Stimulated activated CD4-positive, alpha-beta T cell treated with anti-CD3 and anti-CD28 coated beads, Interleukin-4, amount 100 ng/mL, for 4 hours (primary cell): ENCODE measurements around the gene LPP.

Experiments
- DNase-seq, 2 experiments: peaks; one replicate each; pipeline ENCODE4 v3.0.0-alpha.2; 2020

The LPP gene

DNA sequence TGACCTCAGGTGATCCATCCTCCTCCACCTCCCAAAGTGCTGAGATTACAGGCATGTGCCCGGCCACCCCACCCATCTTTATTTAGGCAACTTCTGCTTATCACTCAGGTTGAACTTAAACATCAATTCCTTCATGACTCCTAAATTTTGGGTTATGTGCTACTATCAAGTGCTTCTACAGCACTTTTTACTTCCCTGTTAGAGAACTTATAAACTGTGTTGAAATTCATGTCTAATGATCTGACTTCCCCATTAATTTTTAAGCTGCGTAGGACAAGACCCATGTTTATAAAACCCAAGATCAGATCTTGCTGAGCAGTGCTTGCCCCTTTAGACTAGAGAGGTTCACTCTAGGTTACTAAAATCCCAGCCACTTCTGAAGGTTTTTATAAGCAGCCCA lies 751.6 kb downstream of the LPP start:
- no peak for DNase-seq

DNA sequence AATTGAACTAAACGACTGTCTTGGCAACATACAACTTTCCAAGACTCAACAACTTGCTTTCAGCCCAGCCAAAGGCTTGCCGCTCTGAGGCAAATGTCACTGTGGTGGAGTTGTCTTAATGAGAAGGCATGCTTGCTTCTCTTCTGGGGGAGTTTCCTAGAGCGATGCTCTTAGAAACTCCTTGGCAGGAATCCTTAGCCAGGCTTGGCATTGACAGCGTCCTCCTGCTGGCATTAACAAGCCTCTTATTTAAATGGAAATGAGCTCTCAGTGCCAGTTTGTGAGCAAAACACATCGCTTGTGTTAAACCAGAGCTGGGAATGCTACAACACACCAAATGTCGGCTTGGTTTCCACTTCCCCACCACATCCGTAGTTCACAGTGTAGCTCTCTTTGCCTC lies 752.3 kb downstream of the LPP start:
- no peak for DNase-seq

DNA sequence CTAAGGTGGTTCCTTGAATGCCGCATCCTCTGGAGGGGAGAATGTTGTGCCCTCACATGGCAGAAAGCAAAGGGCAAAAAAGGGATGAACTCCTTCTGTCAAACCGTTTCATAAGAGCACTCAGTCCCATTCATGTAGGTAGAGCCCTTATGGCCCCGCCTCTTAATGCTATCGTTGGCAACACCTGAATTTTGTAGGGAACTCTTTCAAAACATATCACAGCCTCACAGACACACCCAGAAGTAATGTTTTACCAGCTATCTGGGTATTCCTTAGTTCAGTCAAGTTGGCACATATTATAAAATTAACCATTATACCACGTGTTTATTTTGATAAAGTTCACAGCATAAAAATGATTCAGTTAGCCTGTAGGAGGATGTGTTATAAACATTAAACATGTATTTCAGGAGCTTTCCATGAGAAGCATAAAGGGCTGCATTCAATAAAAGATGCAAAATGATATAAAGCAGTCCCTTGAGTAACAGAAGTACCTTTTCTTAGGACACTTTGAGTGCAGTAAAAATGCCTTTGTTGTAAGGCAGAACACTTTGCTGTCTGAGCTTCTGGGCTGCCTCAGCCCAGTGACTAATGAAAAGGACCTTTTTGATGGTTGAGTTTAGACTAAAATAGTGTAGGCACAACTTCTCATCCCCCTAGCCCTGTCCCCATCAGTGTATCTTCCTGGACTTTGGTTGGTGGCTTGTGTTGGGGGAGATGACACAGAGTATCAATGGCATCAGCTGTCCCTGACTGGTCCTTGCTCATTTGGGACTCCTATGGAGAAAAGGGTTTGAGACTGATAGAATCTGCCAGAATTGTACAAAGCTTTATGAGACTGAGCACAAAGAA lies 754.3 kb downstream of the LPP start:
- no peak for DNase-seq

DNA sequence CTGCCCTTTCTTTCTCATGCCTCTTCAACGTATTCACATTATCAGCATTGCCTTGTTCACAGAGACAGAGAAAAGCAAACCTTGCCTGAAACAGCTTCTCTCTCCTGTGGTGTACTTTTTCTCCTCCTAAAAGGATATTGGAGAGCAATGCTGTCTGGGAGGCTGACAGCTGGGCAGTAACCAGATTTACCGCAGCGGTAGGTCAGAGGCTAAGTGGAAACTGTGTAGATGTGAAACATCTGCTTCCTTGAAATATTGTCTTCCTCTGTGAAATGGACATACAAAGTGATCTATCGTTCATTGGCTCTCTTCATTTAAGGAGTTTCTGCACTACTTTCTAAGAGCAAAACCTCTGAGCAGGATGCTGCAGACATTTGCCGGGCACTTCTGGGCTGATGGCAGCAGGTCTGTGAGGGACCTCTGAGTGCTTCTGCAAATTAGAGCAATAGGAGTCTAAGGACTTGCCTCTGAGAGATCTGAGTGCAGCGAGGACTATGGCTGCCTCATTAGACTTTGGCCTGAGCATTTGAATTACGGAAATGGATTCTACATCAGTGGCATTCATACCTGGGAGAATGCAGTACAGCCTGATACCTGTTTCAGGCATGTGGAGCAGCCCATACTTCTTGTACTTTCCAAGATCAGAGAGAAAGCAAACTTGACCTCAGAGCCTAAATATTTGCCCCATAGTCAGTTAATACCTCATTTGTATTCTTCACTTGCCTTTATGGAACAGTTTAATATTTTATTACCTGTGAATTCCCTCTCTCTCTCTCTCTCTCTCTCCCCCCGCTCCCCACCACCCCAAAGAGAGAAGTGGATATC lies 757.3 kb downstream of the LPP start:
- DNase-seq = no peak

- DNase-seq = no peak
Measured at GRCh38 chr3:188913084-188913483, 759.1 kb downstream of the LPP start.

DNA sequence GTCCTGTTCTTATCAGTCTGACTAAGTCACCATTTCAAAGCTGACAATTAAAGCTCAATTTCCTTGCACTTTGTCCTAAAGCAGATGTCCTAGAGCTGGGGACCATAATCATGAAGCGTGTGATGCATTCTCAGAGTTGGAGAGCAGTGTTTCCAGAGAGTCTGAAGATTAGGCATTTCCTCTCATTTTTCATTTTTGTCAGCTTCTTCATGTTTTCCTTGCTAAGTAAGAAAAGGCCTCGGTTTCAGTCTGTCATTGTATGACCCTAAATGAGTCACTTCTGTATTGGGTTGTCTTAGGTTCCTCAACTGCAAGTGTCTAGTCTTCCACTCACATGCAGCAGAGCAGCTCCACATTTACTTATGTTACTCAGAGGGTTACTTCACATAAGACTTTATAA lies 760.6 kb downstream of the LPP start:
- DNase-seq = no peak

DNA sequence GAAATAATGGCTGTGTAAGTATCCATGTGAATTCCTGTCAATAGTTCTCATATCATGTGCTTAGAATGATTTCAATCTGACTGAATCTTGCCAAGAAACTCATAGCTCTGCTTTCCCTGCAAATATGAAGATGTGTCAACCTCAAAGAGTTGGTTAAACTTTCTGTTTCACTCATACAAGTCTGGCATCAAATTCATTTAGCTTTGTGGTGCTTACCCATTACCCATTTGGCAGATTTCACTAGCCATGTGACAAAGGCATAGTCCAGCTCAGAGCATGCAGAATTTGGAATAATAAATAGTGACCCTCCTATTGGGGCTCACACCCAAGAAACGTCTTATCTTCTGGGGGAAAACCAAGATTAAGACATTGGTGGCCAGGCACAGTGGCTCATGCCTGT lies 761.2 kb downstream of the LPP start:
- DNase-seq = no peak

DNA sequence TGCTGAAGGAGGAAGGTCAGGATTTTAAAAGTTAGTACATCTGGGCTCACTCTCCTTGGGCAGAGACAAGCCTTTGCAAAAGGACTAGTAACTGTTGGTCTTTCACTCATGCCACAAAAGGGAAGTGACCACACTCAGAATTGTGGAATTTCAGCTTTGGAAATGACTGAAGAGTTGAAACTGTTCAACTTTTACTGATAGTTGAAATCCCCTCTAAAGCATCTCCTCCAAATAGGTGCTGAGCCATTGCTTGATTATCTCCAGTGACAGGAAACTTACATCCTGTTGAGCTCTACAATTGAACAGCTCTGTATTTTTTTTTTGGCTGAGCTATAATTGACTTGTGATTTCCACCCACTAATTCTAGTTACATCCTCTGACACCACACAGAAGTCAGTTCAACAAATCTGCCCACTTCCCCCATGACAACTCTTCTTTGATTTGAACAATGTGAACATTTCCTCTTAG lies 763.0 kb downstream of the LPP start:
- DNase-seq = no peak

DNA sequence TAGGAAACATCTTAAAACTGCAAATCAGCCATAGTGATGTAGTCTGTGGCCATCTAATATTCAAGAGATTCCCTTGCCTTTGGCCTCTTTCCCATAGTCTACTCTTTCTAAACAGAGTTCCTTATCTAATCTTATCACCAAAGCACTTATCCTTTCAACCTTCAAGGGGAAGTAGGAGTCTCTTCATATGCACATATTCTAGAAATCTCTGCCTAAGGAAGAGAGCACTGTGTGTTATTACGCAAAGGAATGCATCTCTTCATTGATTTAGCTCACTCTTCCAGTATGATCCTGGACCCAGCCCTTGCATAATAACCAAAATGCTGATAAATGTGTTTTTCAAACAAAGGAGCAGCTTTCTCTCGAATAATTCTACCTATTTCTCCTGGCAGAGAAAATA lies 764.1 kb downstream of the LPP start:
- no peak for DNase-seq

DNA sequence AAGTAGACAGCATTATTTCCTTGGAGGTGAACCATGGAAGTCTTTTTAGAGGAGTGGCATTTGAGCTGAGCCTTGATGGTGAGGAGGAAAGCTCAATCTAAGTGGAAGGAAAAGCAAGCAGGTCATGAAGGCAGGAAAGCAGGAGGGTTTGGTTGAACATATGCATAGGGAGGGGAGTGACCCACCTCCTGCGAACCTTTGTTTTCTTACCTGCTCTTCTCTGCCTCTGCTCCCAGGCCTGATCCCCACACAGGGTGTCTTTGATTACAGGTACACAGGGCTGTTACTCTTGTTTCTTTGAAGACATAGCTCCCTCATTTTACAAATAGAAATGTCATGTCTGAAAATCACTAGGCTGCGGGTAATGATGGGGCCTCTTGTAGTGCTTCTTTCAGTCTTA lies 769.7 kb downstream of the LPP start:
- no peak for DNase-seq

DNA sequence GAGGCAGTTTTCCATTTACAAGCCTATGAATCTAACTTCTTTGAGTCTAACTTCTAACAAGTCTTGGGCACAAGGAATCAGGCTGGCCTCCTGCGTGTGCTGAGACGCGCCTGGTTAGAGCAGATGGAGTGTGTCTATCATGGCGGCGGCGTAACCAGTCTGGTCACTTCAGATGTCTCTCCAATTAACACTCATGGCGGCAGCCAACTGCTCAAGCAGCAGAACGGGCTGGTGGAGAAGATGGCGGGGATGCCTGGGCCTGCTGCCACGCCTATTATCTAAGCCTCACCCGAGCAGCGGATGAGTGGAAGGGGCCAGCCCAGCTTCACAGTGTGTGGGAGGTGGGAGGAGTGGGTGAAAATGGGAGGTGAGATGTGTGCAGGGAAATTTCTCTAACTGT lies 771.4 kb downstream of the LPP start:
- no peak for DNase-seq

DNA sequence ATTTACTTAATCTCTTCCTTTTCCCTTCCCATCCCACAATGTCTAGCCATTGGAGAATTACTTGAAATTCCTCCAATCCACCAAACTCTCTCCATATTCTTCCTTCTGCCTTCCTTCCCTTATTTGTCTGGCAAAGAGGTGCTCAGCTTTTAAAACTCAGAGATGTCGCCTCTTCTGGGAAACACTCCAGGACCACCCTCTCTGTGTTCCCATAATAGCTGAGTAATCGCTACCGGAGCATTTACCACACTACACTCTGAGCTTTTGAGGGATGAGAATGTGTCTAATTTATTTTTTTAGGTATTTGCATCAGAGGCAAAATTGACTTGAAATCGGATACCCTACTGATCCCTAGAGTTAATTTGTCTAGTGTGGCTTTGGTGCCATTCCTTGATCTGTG lies 772.2 kb downstream of the LPP start:
- DNase-seq = no peak

DNA sequence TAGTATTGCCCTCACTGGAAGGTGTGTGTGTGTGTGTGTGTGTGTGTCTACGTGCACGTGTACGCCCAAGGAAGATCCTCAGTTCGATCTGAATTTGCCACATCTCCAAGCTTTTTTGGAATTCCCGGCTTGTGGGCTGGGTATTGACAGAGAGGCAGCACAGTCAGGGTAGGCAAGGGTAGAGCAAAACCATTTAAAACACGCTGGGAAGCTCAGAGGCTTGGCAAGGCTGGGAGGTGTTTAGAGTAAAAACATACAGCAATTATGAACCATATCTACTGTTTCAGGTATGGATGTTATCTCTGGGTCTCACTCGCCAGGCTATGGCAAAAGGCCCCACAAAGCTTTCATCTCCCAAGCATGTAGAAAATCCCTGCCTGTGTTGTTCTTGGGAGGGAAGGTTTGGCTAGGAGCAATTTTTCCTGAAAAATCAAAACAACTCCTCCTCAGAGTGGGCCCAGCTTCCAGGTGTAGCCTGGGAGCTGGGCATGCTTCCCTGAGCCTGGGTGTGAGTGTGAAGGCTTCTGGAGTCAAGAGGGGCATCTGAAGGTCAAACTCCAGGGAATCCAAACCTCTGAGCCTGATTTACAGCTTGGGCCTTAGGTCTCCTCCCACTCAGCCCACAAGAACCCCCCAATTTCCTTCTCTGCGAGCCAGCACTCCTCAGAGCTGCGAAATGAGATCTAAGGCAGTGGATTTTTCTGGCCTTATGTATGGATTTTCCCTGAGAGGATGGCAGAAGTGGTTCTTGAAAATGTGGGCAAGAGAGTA lies 773.0 kb downstream of the LPP start:
- DNase-seq = no peak

GRCh38 chr3:188927971-188928370 lies 774.0 kb downstream of the LPP start:
- no peak for DNase-seq

DNA sequence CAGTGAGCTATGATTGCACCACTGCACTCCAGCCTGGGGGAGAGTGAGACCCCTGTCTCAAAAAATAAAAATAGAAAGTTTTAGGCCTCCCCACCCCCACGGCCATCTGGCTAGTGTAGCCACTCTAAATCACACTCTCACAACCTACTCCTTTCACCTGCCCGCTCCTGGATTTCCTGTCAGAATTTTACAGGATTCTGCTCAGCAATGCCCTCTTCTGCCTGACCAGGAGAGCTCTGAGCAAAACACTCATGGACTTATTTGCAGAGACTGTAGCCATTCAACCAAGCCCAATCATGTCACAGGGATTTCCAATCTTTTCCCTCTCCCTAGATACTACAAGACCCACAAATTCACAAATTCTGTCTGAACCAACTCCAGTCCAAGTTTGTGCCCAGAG lies 775.2 kb downstream of the LPP start:
- DNase-seq = no peak

- no peak for DNase-seq
Measured at GRCh38 chr3:188931036-188931435, 777.1 kb downstream of the LPP start.

GRCh38 chr3:188931531-188931930 lies 777.6 kb downstream of the LPP start:
- DNase-seq = no peak

- no peak for DNase-seq
Measured at GRCh38 chr3:188934989-188935388, 781.0 kb downstream of the LPP start.

DNA sequence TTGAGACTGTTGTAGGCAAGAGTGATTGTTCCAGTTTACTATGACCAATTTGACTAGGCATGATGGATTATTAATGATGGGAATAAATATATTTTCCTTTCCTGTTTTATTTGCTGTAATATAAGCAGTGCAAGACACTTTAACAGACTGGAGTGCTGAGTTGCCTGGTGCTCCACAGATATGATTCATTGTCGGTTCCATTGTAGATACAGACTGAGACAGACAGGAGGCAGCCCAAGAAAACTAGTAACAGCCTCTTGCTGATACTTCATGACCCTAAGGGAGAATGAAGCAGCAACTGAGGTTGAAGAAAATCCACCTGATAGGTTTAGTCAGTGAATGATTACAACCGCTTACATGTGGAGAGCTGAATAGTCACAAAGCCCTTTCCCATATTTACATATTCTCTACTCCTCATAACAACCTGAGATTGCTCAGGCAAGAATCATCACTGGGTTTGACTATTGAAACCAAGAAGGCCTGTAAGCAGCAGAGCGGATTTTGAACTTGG lies 782.7 kb downstream of the LPP start:
- no peak for DNase-seq

GRCh38 chr3:188937389-188937788 lies 783.4 kb downstream of the LPP start:
- DNase-seq = no peak

- DNase-seq = no peak
Measured at GRCh38 chr3:188938999-188939398, 785.0 kb downstream of the LPP start.

- DNase-seq = no peak
Measured at GRCh38 chr3:188939814-188940572, 786.0 kb downstream of the LPP start.
